K562 (cell line): ENCODE measurements around the gene SENP7. TPM values are rescaled to one million over a fixed set of nuclear protein-coding genes. Genes with fewer than 3 reads are reported as not detected.

Source experiments
- ATAC-seq: fragments of 200-7000 bp; cut with Tn5 transposase; 3 replicates; pipeline ENCODE4 v1.9.1; 2020; ENCODE audit warnings: moderate library complexity
- BruUV-seq: library from RNA; stranded (reverse); fragments of 400-500 nt; replicated peaks from 2 replicates; lab custom pipeline; 2021; lab: Mats Ljungman, UMichigan
- CTCF ChIA-PET: fragments of 300-600 bp; formaldehyde crosslinking; extraction: SDS; loops from one replicate; lab custom pipeline; 2021; ENCODE audit warnings: low intra/inter-chr PET ratio; lab: Yijun Ruan, JAX
- POLR2A ChIA-PET: fragments of 300-600, 350-650 bp; sonication (Branson Sonifier 250); formaldehyde crosslinking; extraction: SDS; loops from one replicate; lab custom pipeline; 2021; ENCODE audit warnings: antibody characterized with exemption, inconsistent platforms; lab: Yijun Ruan, JAX
- DNase-seq, 4 experiments: peaks; one replicate each; pipeline versions ENCODE4 v3.0.0 to v3.0.0-alpha.2; 2011 to 2018; ENCODE audit warnings: low spot score in 3 of 4, mixed read lengths in 3 of 4; ENCODE audit errors: extremely low read depth in 1 of 4
- FAIRE-seq: peaks from 2 replicates; lab custom pipeline; 2011; peaks lifted over from hg19 to GRCh38; lab: Jason Lieb, UNC
- H2AFZ ChIP-seq: 2 replicates; pipeline ENCODE4 v1.6.0; 2011; ENCODE audit warnings: low read depth, low read length, control low read depth, inconsistent platforms
- H3K27ac ChIP-seq: fragments of 200-600 bp; 3 replicates; pipeline ENCODE4 v1.8.0; 2011; ENCODE audit warnings: low read depth, mild to moderate bottlenecking, control low read depth, inconsistent platforms, low read length, moderate library complexity, mixed read lengths; ENCODE audit errors: extremely low read depth
- H3K27me3 ChIP-seq, 2 experiments: fragments of 300-600 bp in 1 of 2; 2 replicates in 1 of 2; 3 replicates in 1 of 2; pipeline versions ENCODE4 v1.6.0 to v1.8.0; 2011; ENCODE audit warnings: inconsistent platforms in 2 of 2, low read length in 2 of 2, mild to moderate bottlenecking in 1 of 2, mixed read lengths in 1 of 2, moderate library complexity in 1 of 2; ENCODE audit not compliant: control insufficient read depth in 2 of 2, insufficient read depth in 2 of 2
- H3K36me3 ChIP-seq: fragments of 300-600 bp; 3 replicates; pipeline ENCODE4 v1.8.0; 2011; ENCODE audit warnings: mild to moderate bottlenecking, low read length, inconsistent platforms; ENCODE audit not compliant: control insufficient read depth, insufficient read depth
- H3K4me1 ChIP-seq, 2 experiments: fragments of 200-600 bp in 1 of 2; replicated peaks in 1 of 2; 2 replicates in 1 of 2; 3 replicates in 1 of 2; pipeline versions ENCODE4 v1.5.1 to v1.8.0; 2011; ENCODE audit warnings: inconsistent platforms in 2 of 2, low read length in 2 of 2, mild to moderate bottlenecking in 1 of 2, mixed read lengths in 1 of 2, moderate library complexity in 1 of 2; ENCODE audit not compliant: control insufficient read depth in 2 of 2, insufficient read depth in 2 of 2
- H3K4me2 ChIP-seq: 2 replicates; pipeline ENCODE4 v1.6.1; 2011; ENCODE audit warnings: low read length, control low read depth, inconsistent platforms, mixed read lengths; ENCODE audit not compliant: insufficient read depth
- H3K4me3 ChIP-seq: fragments of 200-600 bp; sonication (generic), shearing (Covaris generic); 2 replicates; pipeline ENCODE4 v1.5.1; 2016; ENCODE audit warnings: control low read depth, inconsistent platforms
- H3K79me2 ChIP-seq: fragments of 200-600 bp; 3 replicates; pipeline ENCODE4 v1.8.0; 2011; ENCODE audit warnings: low read length, inconsistent platforms; ENCODE audit not compliant: control insufficient read depth, insufficient read depth
- H3K9ac ChIP-seq, 2 experiments: 2 replicates each; pipeline versions ENCODE4 v1.6.0 to v1.6.1; 2011; ENCODE audit warnings: low read depth in 2 of 2, low read length in 2 of 2, control low read depth in 1 of 2, inconsistent platforms in 1 of 2, mild to moderate bottlenecking in 1 of 2, mixed read lengths in 1 of 2; ENCODE audit not compliant: insufficient read depth in 1 of 2
- H3K9me1 ChIP-seq: one replicate; pipeline ENCODE4 v1.6.0; 2011; ENCODE audit warnings: inconsistent platforms, mild to moderate bottlenecking, low read length, moderate library complexity; ENCODE audit not compliant: control insufficient read depth, insufficient read depth
- H3K9me3 ChIP-seq: replicated peaks from 2 replicates; pipeline ENCODE4 v1.5.1; 2011; ENCODE audit warnings: low read depth, low read length, inconsistent platforms; ENCODE audit not compliant: control insufficient read depth, insufficient read depth
- H4K20me1 ChIP-seq: replicated peaks from 2 replicates; pipeline ENCODE4 v1.6.1; 2011; ENCODE audit warnings: low read length, inconsistent platforms, mixed read lengths; ENCODE audit not compliant: control insufficient read depth, insufficient read depth
- BACH1 ChIP-seq: fragments of 200-800 bp; sonication (Bioruptor generic); IDR thresholded peaks from 2 replicates; pipeline ENCODE4 v1.6.1; 2016; ENCODE audit warnings: missing genetic modification characterization, missing compliant biosample characterization
- ELF1 ChIP-seq: fragments of 200-800 bp; sonication (Bioruptor generic); IDR thresholded peaks from 2 replicates; pipeline ENCODE4 v1.6.1; 2016; ENCODE audit warnings: missing genetic modification characterization, missing compliant biosample characterization
- KLF6 ChIP-seq: fragments of 250-450 bp; sonication (Bioruptor Pico); IDR thresholded peaks from 2 replicates; pipeline ENCODE4 v1.4.0; 2020; ENCODE audit warnings: mild to moderate bottlenecking, moderate library complexity, borderline replicate concordance
- SMARCE1 ChIP-seq: fragments of 450-650 bp; IDR thresholded peaks from 2 replicates; pipeline ENCODE4 v1.7.1; 2016; ENCODE audit warnings: mild to moderate bottlenecking
- STAG1 ChIP-seq: sonication (generic); formaldehyde crosslinking; IDR thresholded peaks from 2 replicates; pipeline ENCODE4 v1.5.0; 2020; ENCODE audit warnings: missing genetic modification reagents, borderline replicate concordance
- ZFP36 ChIP-seq: fragments of 150-350 bp; IDR thresholded peaks from 2 replicates; pipeline ENCODE4 v1.6.1; 2018; ENCODE audit warnings: low read length, low read depth; ENCODE audit not compliant: partially characterized antibody
- ZNF384 ChIP-seq: IDR thresholded peaks from 2 replicates; pipeline ENCODE4 v1.6.1; 2012; ENCODE audit warnings: low read depth, low read length, improper control_type of control experiment
- WGBS: fragments of 100-300 bp; shearing (Covaris generic); methylation state at CpG from one replicate; pipeline ENCODE4 v1.1.6; 2016; ENCODE audit warnings: low coverage, mixed read lengths; ENCODE audit not compliant: insufficient coverage; ENCODE audit errors: missing lambda C conversion rate; 5-methylcytosine and 5-hydroxymethylcytosine counted together
- in situ Hi-C: fragments of 300-500 bp; cut with MboI; formaldehyde crosslinking; loops from 4 replicates; pipeline ENCODE4 v1.15.0; 2018; ENCODE audit warnings: inconsistent platforms, mixed read lengths
- intact Hi-C: fragments of 100-400 bp; cut with micrococcal nuclease; formaldehyde crosslinking; loops from 2 replicates; pipeline ENCODE4 v1.14.2; 2022
- polyA plus RNA-seq, 8 experiments: library from polyadenylated mRNA; depleted of rRNA in 4 of 8; stranded (reverse) in 5 of 8; unstranded in 3 of 8; fragments of >200 nt; fragmentation: Nextera tagmentation in 2 of 8; fragmentation: Illumina TruSeq in 1 of 8; extraction: Ambion mirVana in 2 of 8; extraction: Trizol in 1 of 8; gene quantifications; 2 replicates each; pipeline versions ENCODE4 v1.2.1 to v1.2.3, GENCODE V29; 2011 to 2014; ENCODE audit warnings: inconsistent platforms in 1 of 8, missing spikeins in 1 of 8
- total RNA-seq, 7 experiments: library from RNA; depleted of rRNA in 6 of 7; stranded (reverse); fragments of >200 nt in 6 of 7; fragmentation: Illumina TruSeq in 2 of 7; extraction: Trizol in 2 of 7; gene quantifications; 2 replicates each; pipeline versions ENCODE4 v1.2.1 to v1.2.3, GENCODE V29; 2011 to 2021; ENCODE audit warnings: low replicate concordance in 1 of 7
- TF ChIP-seq, protein P1 (sequence below): fragments of 250-450 bp; sonication (Bioruptor Pico); IDR thresholded peaks from 2 replicates; pipeline ENCODE4 v1.4.0; 2020; ENCODE audit warnings: mild to moderate bottlenecking
- TF ChIP-seq, protein P2 (sequence below): fragments of 250-450 bp; sonication (Bioruptor Pico); IDR thresholded peaks from 2 replicates; pipeline ENCODE4 v1.5.0; 2021; ENCODE audit warnings: mild to moderate bottlenecking, moderate library complexity
- TF ChIP-seq, protein P3 (sequence below): fragments of 250-450 bp; sonication (Bioruptor Pico); IDR thresholded peaks from 2 replicates; pipeline ENCODE4 v1.8.0; 2022; ENCODE audit warnings: inconsistent platforms
- TF ChIP-seq, protein P4 (sequence below): fragments of 450-650 bp; IDR thresholded peaks from 2 replicates; pipeline ENCODE4 v1.6.1; 2016; ENCODE audit warnings: mild to moderate bottlenecking
- TF ChIP-seq, protein P5 (sequence below): fragments of 250-450 bp; sonication (Bioruptor Pico); IDR thresholded peaks from 2 replicates; pipeline ENCODE4 v1.4.0; 2020

Gene SENP7
- total and polyA plus RNA-seq, 9 of the 15 experiments (the other 6 are each of a cell fraction or from before 2014, with no cell fraction given): 4.1 to 21.9 (median 10.7) TPM

DNA sequence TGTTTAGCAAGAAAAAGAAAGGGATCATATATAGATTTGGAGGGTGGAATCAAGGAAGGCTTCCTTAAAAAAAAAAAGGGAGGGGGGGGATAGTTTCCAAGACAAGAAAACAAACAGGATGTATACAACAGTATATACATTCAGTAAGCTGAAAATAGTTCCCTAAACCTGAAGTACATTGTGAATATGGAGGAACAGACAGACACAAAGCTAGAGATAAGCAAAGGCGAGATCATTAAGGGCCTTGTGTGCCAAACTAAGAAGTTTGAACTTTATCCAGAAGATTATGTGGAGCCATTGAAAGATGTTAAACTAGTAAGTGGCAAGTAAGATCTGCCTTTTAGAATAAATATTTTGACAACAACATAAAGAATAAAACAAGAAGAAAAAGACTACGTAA, 99.4 kb downstream of the SENP7 start:
- H3K4me1 ChIP-seq: no peaks in the 10 kb centered on the region; a peak in 1 of 5 replicates
- H3K27me3 ChIP-seq: no peaks in the 10 kb centered on the region
- POLR2A ChIA-PET: no interaction called here
- WGBS: 54% methylated on average over 2 of the region's 2 CpGs
- CTCF ChIA-PET: no interaction called here
- DNase-seq (no peak), ATAC-seq (no peak), FAIRE-seq (no peak)
- no peaks in the 10 kb centered on the region for H4K20me1 ChIP-seq
- no peak overlapping the region for H3K27ac ChIP-seq
- H3K9me3 ChIP-seq: no peaks in the 10 kb centered on the region; the same call in 1 of the 2 replicates
- intact Hi-C loops (no loop called here), in situ Hi-C loops (no loop called here)
- BruUV-seq: no TSS peak
- H3K9me1 ChIP-seq: no peaks in the 10 kb centered on the region
- no peak overlapping the region for H3K9ac ChIP-seq
- no peak overlapping the region for H2AFZ ChIP-seq
- peaks cover 2% of the 10 kb centered on the region; the same call in 1 of the 3 replicates for H3K79me2 ChIP-seq
- peaks cover 4% of the 10 kb centered on the region; the same call in 2 of the 3 replicates for H3K36me3 ChIP-seq
- H3K4me2 ChIP-seq: no peak overlapping the region
- no peak overlapping the region for H3K4me3 ChIP-seq
- TF ChIP-seq, protein P1, sequence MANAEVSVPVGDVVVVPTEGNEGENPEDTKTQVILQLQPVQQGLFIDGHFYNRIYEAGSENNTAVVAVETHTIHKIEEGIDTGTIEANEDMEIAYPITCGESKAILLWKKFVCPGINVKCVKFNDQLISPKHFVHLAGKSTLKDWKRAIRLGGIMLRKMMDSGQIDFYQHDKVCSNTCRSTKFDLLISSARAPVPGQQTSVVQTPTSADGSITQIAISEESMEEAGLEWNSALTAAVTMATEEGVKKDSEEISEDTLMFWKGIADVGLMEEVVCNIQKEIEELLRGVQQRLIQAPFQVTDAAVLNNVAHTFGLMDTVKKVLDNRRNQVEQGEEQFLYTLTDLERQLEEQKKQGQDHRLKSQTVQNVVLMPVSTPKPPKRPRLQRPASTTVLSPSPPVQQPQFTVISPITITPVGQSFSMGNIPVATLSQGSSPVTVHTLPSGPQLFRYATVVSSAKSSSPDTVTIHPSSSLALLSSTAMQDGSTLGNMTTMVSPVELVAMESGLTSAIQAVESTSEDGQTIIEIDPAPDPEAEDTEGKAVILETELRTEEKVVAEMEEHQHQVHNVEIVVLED (CRISPR knock-in tag): no peak
- TF ChIP-seq, protein P2, sequence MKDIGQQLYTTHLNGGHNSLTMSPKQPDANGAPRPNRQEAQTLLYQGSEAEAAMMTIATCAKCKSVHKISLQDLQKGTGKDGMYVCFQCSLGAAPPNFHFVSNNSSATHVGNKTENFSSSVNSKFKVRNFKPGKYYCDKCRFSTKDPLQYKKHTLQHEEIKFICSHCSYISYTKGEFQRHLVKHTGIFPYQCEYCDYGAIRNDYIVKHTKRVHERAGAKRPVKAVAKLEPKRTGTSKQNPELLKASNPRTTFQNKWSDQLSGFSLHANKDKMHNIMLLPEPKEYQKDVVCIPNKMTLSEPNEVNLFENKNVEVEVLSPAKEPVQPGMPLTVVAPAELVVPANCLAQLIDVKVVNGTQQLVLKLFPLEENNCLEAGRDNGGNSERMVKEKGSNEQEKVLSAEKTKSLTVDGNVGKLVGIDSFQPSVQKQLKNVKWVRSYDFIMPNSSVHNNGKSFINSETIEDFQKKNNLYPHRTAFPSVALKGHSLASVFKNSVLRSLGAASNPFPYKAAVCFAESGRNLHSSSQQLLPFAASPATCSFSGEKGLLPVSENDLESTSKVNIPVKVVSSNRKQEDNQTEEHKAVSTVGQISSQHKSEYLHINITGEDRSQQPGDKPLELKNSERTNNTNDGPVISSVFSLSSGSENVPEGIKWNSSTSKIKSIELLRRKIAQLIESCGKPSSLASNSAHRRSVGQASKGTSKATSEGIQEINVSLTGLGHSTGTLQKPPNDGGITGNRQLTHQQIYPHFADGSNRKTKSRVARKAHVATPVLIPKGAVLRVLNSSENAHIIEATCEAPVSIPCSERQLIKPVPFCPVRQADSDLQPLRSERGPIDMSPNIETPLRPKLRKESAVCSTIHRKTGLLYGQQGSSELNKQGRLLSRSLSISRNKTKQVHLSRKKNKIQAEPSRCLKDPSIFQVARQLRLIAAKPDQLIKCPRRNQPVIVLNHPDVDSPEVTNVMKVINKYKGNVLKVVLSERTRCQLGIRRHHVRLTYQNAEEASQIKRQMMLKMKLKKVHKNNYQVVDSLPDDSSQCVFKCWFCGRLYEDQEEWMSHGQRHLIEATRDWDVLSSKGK (CRISPR knock-in tag): no peak
- TF ChIP-seq STAG1 (CRISPR knock-in tag) (no peak), ZNF384 (no peak), ELF1 (tag) (no peak), KLF6 (CRISPR knock-in tag) (no peak), ZFP36 (no peak), SMARCE1 (no peak), BACH1 (no peak)
- TF ChIP-seq, protein P3, sequence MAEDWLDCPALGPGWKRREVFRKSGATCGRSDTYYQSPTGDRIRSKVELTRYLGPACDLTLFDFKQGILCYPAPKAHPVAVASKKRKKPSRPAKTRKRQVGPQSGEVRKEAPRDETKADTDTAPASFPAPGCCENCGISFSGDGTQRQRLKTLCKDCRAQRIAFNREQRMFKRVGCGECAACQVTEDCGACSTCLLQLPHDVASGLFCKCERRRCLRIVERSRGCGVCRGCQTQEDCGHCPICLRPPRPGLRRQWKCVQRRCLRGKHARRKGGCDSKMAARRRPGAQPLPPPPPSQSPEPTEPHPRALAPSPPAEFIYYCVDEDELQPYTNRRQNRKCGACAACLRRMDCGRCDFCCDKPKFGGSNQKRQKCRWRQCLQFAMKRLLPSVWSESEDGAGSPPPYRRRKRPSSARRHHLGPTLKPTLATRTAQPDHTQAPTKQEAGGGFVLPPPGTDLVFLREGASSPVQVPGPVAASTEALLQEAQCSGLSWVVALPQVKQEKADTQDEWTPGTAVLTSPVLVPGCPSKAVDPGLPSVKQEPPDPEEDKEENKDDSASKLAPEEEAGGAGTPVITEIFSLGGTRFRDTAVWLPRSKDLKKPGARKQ (CRISPR knock-in tag): no peak
- TF ChIP-seq, protein P4, sequence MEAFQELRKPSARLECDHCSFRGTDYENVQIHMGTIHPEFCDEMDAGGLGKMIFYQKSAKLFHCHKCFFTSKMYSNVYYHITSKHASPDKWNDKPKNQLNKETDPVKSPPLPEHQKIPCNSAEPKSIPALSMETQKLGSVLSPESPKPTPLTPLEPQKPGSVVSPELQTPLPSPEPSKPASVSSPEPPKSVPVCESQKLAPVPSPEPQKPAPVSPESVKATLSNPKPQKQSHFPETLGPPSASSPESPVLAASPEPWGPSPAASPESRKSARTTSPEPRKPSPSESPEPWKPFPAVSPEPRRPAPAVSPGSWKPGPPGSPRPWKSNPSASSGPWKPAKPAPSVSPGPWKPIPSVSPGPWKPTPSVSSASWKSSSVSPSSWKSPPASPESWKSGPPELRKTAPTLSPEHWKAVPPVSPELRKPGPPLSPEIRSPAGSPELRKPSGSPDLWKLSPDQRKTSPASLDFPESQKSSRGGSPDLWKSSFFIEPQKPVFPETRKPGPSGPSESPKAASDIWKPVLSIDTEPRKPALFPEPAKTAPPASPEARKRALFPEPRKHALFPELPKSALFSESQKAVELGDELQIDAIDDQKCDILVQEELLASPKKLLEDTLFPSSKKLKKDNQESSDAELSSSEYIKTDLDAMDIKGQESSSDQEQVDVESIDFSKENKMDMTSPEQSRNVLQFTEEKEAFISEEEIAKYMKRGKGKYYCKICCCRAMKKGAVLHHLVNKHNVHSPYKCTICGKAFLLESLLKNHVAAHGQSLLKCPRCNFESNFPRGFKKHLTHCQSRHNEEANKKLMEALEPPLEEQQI: no peak
- TF ChIP-seq, protein P5, sequence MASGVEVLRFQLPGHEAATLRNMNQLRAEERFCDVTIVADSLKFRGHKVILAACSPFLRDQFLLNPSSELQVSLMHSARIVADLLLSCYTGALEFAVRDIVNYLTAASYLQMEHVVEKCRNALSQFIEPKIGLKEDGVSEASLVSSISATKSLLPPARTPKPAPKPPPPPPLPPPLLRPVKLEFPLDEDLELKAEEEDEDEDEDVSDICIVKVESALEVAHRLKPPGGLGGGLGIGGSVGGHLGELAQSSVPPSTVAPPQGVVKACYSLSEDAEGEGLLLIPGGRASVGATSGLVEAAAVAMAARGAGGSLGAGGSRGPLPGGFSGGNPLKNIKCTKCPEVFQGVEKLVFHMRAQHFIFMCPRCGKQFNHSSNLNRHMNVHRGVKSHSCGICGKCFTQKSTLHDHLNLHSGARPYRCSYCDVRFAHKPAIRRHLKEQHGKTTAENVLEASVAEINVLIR (CRISPR knock-in tag): no peak
